MCF 10A (cell line): Measurements from ENCODE around the gene ACACA. TPM values are rescaled to one million over a fixed set of nuclear protein-coding genes. Genes with fewer than 3 reads are reported as not detected.
"Not testable (repeated sequence)": the region's sequence is repeated elsewhere in the genome, so short reads cannot be mapped to it uniquely, and the experiment has no call there.

Experiments used
- BruUV-seq: library from RNA; stranded (reverse); fragments of 400-500 nt; replicated peaks from 2 replicates; lab custom pipeline; 2021; lab: Mats Ljungman, UMichigan
- CTCF ChIA-PET: fragments of 300-600 bp; sonication (Branson Sonifier 250); formaldehyde crosslinking; extraction: SDS; loops from one replicate; lab custom pipeline; 2021; ENCODE audit warnings: antibody characterized with exemption, inconsistent platforms; lab: Yijun Ruan, JAX
- POLR2A ChIA-PET: fragments of 300-600, 350-650 bp; sonication (Branson Sonifier 250); formaldehyde crosslinking; extraction: SDS; loops from one replicate; lab custom pipeline; 2020; ENCODE audit warnings: antibody characterized with exemption, inconsistent platforms; lab: Yijun Ruan, JAX
- DNase-seq: peaks from one replicate; pipeline ENCODE4 v3.0.0-alpha.2; 2018; ENCODE audit not compliant: unreplicated experiment
- H3K27ac Mint-ChIP-seq: one replicate; pipeline ENCODE4 v1.8.0; 2022; ENCODE audit warnings: mild to moderate bottlenecking, low read depth, mixed read lengths; ENCODE audit not compliant: unreplicated experiment
- H3K27me3 Mint-ChIP-seq: one replicate; pipeline ENCODE4 v1.8.0; 2022; ENCODE audit warnings: mixed read lengths; ENCODE audit not compliant: insufficient read depth, unreplicated experiment
- H3K36me3 Mint-ChIP-seq: one replicate; pipeline ENCODE4 v1.8.0; 2022; ENCODE audit warnings: mild to moderate bottlenecking, moderate library complexity, mixed read lengths; ENCODE audit not compliant: insufficient read depth, unreplicated experiment
- H3K4me1 Mint-ChIP-seq: one replicate; pipeline ENCODE4 v1.8.0; 2022; ENCODE audit warnings: mixed read lengths; ENCODE audit not compliant: insufficient read depth, unreplicated experiment
- H3K4me3 Mint-ChIP-seq: one replicate; pipeline ENCODE4 v1.8.0; 2022; ENCODE audit warnings: mild to moderate bottlenecking, moderate library complexity, mixed read lengths; ENCODE audit not compliant: unreplicated experiment
- H3K9me3 Mint-ChIP-seq: one replicate; pipeline ENCODE4 v1.8.0; 2022; ENCODE audit warnings: mixed read lengths; ENCODE audit not compliant: unreplicated experiment
- CTCF ChIP-seq: fragments of 200-600 bp; IDR thresholded peaks from one replicate; pipeline ENCODE4 v1.8.0; 2022; ENCODE audit warnings: antibody characterized with exemption, mild to moderate bottlenecking; ENCODE audit not compliant: unreplicated experiment
- intact Hi-C: fragments of 100-400 bp; cut with micrococcal nuclease; formaldehyde crosslinking; loops from 2 replicates; pipeline ENCODE4 v1.14.1; 2022
- total RNA-seq: library from RNA; stranded (reverse); gene quantifications from 2 replicates; pipeline ENCODE4 v1.2.3, GENCODE V29; 2022

ACACA gene
- total RNA-seq, 1 experiment from 2014 or later, result 100 TPM

- Mint-ChIP-seq H3K36me3 (peaks cover 19% of the 10 kb centered on the region), H3K27me3 (no peaks in the 10 kb centered on the region), H3K4me1 (no peaks in the 10 kb centered on the region), H3K4me3 (no peak overlapping the region), H3K9me3 (no peaks in the 10 kb centered on the region), H3K27ac (no peak overlapping the region)
- intact Hi-C loops, result loop anchor here (5.0 kb wide), 1 partner anchor 72 kb away; no protein-coding TSS in a partner anchor
- CTCF ChIA-PET, result no interaction called here
- BruUV-seq, result no TSS peak
- POLR2A ChIA-PET, result interaction anchor here (1.0 kb wide), 1 partner anchor 477 kb away, joined by 3 read pairs; no protein-coding TSS in a partner anchor
- TF ChIP-seq CTCF, result no peak
- peak; percentile 56 for DNase-seq
Measured at GRCh38 chr17:37079735-37080134, 326.9 kb downstream of the ACACA start.

GRCh38 chr17:37079065-37079708 is 327.4 kb downstream of the ACACA start:
- ChIA-PET CTCF (interaction anchor here (0.6 kb wide), 1 partner anchor 170 kb away, joined by 3 read pairs; no protein-coding TSS in a partner anchor), POLR2A (interaction anchor here (0.8 to 1.0 kb wide), 2 partner anchors 16 to 476 kb away, joined by 3 read pairs; no protein-coding TSS in a partner anchor)
- no TSS peak for BruUV-seq
- no peak for TF ChIP-seq CTCF
- Mint-ChIP-seq H3K27me3 (no peaks in the 10 kb centered on the region), H3K27ac (no peak overlapping the region), H3K4me1 (no peaks in the 10 kb centered on the region), H3K4me3 (no peak overlapping the region), H3K9me3 (no peaks in the 10 kb centered on the region), H3K36me3 (peaks cover 19% of the 10 kb centered on the region)
- intact Hi-C loops, result loop anchor here (5.0 kb wide), 1 partner anchor 72 kb away; no protein-coding TSS in a partner anchor
- DNase-seq, result no peak

GRCh38 chr17:37073464-37073863 is 333.2 kb downstream of the ACACA start:
- DNase-seq, BruUV-seq, H3K9me3 Mint-ChIP-seq, H3K4me1 Mint-ChIP-seq, POLR2A ChIA-PET, H3K4me3 Mint-ChIP-seq, H3K27me3 Mint-ChIP-seq, CTCF ChIA-PET, intact Hi-C loops, H3K27ac Mint-ChIP-seq, H3K36me3 Mint-ChIP-seq: not testable (repeated sequence)

GRCh38 chr17:37069087-37069486 is 337.5 kb downstream of the ACACA start:
- H3K9me3 Mint-ChIP-seq, result no peaks in the 10 kb centered on the region
- POLR2A ChIA-PET, result no interaction called here
- H3K27me3 Mint-ChIP-seq, result peaks cover 12% of the 10 kb centered on the region
- TF ChIP-seq CTCF, result no peak
- no TSS peak for BruUV-seq
- no peak overlapping the region for H3K27ac Mint-ChIP-seq
- no peaks in the 10 kb centered on the region for H3K36me3 Mint-ChIP-seq
- no peak overlapping the region for H3K4me3 Mint-ChIP-seq
- CTCF ChIA-PET, result interaction anchor here (2.7 kb wide), 1 partner anchor 23 kb away, joined by 13 read pairs; no protein-coding TSS in a partner anchor
- peaks cover 15% of the 10 kb centered on the region for H3K4me1 Mint-ChIP-seq
- no peak for DNase-seq
- intact Hi-C loops, result no loop called here
